CD4-positive, alpha-beta T cell treated with Interleukin-6 for 4 hours (primary cell): Measurements from ENCODE around the gene COL12A1.

Source experiments
- DNase-seq: peaks from one replicate; pipeline ENCODE4 v3.0.0-alpha.2; 2020; ENCODE audit warnings: mixed read lengths

COL12A1 gene

GRCh38 chr6:75135876-75136275 is 70.0 kb downstream of the COL12A1 start:
- DNase-seq, result no peak

GRCh38 chr6:75135450-75135849 is 70.4 kb downstream of the COL12A1 start:
- DNase-seq, result no peak

GRCh38 chr6:75130784-75131183 is 75.1 kb downstream of the COL12A1 start:
- no peak for DNase-seq

- no peak for DNase-seq
Measured at GRCh38 chr6:75128878-75129570, 76.8 kb downstream of the COL12A1 start.

- no peak for DNase-seq
Measured at GRCh38 chr6:75126518-75126917, 79.3 kb downstream of the COL12A1 start.

- no peak for DNase-seq
Measured at GRCh38 chr6:75124983-75125382, 80.9 kb downstream of the COL12A1 start.

- DNase-seq, result no peak
Measured at GRCh38 chr6:75124085-75124484, 81.8 kb downstream of the COL12A1 start.

- no peak for DNase-seq
Measured at GRCh38 chr6:75118925-75119515, 86.8 kb downstream of the COL12A1 start.

GRCh38 chr6:75117701-75118100 is 88.2 kb downstream of the COL12A1 start:
- DNase-seq, result no peak

- DNase-seq, result no peak
Measured at GRCh38 chr6:75116946-75117345, 88.9 kb downstream of the COL12A1 start.

- DNase-seq, result no peak
Measured at GRCh38 chr6:75115481-75115880, 90.4 kb downstream of the COL12A1 start.

GRCh38 chr6:75114806-75115205 is 91.0 kb downstream of the COL12A1 start:
- DNase-seq, result no peak

- no peak for DNase-seq
Measured at GRCh38 chr6:75114195-75114594, 91.7 kb downstream of the COL12A1 start.

- no peak for DNase-seq
Measured at GRCh38 chr6:75113446-75113845, 92.4 kb downstream of the COL12A1 start.

- no peak for DNase-seq
Measured at GRCh38 chr6:75109765-75110164, 96.1 kb downstream of the COL12A1 start.

- no peak for DNase-seq
Measured at GRCh38 chr6:75109022-75109421, 96.8 kb downstream of the COL12A1 start.

- DNase-seq, result no peak
Measured at GRCh38 chr6:75108333-75108974, 97.4 kb downstream of the COL12A1 start.

- DNase-seq, result no peak
Measured at GRCh38 chr6:75107913-75108312, 97.9 kb downstream of the COL12A1 start.

GRCh38 chr6:75106426-75106825 is 99.4 kb downstream of the COL12A1 start:
- no peak for DNase-seq

- DNase-seq, result no peak
Measured at GRCh38 chr6:75103431-75103830, 102.4 kb downstream of the COL12A1 start.

- DNase-seq, result no peak
Measured at GRCh38 chr6:75102301-75102700, 103.6 kb downstream of the COL12A1 start.

GRCh38 chr6:75101896-75102295 is 104.0 kb downstream of the COL12A1 start:
- DNase-seq, result no peak

- DNase-seq, result no peak
Measured at GRCh38 chr6:75098709-75099108, 107.1 kb downstream of the COL12A1 start.

- no peak for DNase-seq
Measured at GRCh38 chr6:75096966-75097365, 108.9 kb downstream of the COL12A1 start.
